Keratinocyte (primary cell): Measurements from ENCODE around the gene CAMK2G.

ENCODE experiments used
- EZH2 ChIP-seq: IDR thresholded peaks from one replicate; pipeline ENCODE4 v1.6.1; 2012; ENCODE audit warnings: inconsistent platforms, mild to moderate bottlenecking, low read length, moderate library complexity
- TF ChIP-seq, protein P1 (sequence below), 3 experiments: IDR thresholded peaks in 1 of 3; conservative IDR thresholded peaks in 1 of 3; optimal IDR thresholded peaks in 1 of 3; 2 replicates in 2 of 3; 3 replicates in 1 of 3; pipeline versions ENCODE3 to v1.5.1; 2011; ENCODE audit warnings: low read length in 3 of 3, mild to moderate bottlenecking in 3 of 3, moderate library complexity in 2 of 3, control low read depth in 1 of 3, inconsistent platforms in 1 of 3; ENCODE audit not compliant: insufficient read depth in 2 of 3; ENCODE audit errors: extremely low read depth in 1 of 3

DNA sequence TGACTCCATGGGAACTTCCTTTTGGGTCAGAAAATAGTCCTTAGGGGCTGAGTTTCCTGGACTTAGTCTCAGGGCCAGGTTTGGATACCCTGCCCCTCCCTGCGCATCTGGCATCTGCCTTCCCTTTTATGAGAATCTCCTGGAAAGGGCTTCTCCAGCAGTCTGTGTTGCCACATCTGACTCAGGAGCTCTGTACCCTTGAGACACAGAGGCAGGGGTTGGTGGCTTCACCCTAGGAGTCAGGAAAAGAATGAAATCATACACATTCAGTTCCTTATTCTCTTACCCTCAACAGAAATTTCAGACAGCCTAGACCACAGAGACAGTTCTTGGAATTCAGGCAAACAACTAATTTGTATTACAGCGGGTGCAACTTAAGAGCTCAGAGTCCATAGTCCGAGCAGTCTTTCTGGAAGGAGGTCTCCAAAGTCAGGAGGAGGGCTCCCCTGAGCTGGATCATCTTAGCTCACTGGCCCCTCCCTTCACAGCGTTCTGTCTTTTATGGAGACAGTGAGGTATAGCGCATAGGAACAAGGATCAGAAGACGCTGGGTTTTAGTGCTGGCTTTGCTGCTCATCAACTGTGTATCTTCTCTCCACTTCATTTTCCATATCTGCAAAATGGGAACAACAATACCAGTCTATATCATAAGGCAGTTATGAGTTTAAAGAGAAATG is 33.6 kb upstream of the CAMK2G start:
- no peak for TF ChIP-seq EZH2
- TF ChIP-seq, protein P1, sequence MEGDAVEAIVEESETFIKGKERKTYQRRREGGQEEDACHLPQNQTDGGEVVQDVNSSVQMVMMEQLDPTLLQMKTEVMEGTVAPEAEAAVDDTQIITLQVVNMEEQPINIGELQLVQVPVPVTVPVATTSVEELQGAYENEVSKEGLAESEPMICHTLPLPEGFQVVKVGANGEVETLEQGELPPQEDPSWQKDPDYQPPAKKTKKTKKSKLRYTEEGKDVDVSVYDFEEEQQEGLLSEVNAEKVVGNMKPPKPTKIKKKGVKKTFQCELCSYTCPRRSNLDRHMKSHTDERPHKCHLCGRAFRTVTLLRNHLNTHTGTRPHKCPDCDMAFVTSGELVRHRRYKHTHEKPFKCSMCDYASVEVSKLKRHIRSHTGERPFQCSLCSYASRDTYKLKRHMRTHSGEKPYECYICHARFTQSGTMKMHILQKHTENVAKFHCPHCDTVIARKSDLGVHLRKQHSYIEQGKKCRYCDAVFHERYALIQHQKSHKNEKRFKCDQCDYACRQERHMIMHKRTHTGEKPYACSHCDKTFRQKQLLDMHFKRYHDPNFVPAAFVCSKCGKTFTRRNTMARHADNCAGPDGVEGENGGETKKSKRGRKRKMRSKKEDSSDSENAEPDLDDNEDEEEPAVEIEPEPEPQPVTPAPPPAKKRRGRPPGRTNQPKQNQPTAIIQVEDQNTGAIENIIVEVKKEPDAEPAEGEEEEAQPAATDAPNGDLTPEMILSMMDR (optimal IDR thresholded peaks at IDR 0.05 in 1 of 3, IDR thresholded peaks at IDR 0.05 in 1 of 3, conservative IDR thresholded peaks at IDR 0.05 in 1 of 3; ENCODE audit: extremely low read depth in 1 of 3, insufficient read depth in 2 of 3, low read length in 3 of 3): no peak
